Kidney epithelial cell (primary cell): ENCODE data around the gene PRRC2B. TPM values are rescaled to one million over a fixed set of nuclear protein-coding genes. Genes with fewer than 3 reads are reported as not detected.
A peak's percentile ranks its signal among the peaks of the same experiment; 100 is the strongest.

Experiments
- DNase-seq: peaks from one replicate; pipeline ENCODE4 v3.0.0-alpha.2; 2010; ENCODE audit warnings: low read depth
- H3K27me3 ChIP-seq: 2 replicates; pipeline ENCODE4 v1.6.0; 2011; ENCODE audit warnings: low read length; ENCODE audit not compliant: control insufficient read depth, insufficient read depth
- H3K36me3 ChIP-seq: 2 replicates; pipeline ENCODE4 v1.5.1; 2011; ENCODE audit warnings: low read length; ENCODE audit not compliant: control insufficient read depth, insufficient read depth
- H3K4me3 ChIP-seq: 2 replicates; pipeline ENCODE4 v1.5.1; 2011; ENCODE audit warnings: low read depth, mild to moderate bottlenecking, control low read depth, low read length
- CTCF ChIP-seq: IDR thresholded peaks from 2 replicates; pipeline ENCODE4 v1.5.1; 2011; ENCODE audit warnings: mild to moderate bottlenecking, moderate library complexity, low read length, control low read depth, inconsistent platforms; ENCODE audit not compliant: insufficient read depth, poor library complexity, severe bottlenecking
- total RNA-seq: library from RNA; depleted of rRNA; stranded (reverse); fragments of >200 nt; gene quantifications from 2 replicates; pipeline ENCODE4 v1.2.3, GENCODE V29; 2015

The PRRC2B gene
- total RNA-seq, 1 donor from 2014 or later, result 158 TPM

- TF ChIP-seq CTCF, result no peak
- Histone ChIP-seq H3K4me3 (no peak overlapping the region), H3K36me3 (no peaks in the 10 kb centered on the region), H3K27me3 (no peaks in the 10 kb centered on the region)
- no peak for DNase-seq
Observed at GRCh38 chr9:131417264-131418142, 23.6 kb downstream of the PRRC2B start.

- TF ChIP-seq CTCF, result no peak
- H3K4me3 ChIP-seq, result no peak overlapping the region
Observed at GRCh38 chr9:131418143-131419025, 24.5 kb downstream of the PRRC2B start.

GRCh38 chr9:131419026-131419614 is 25.2 kb downstream of the PRRC2B start:
- DNase-seq, result no peak
- no peak for TF ChIP-seq CTCF
- H3K36me3 ChIP-seq, result no peaks in the 10 kb centered on the region

More at GRCh38 chr9:131418143-131419025, 24.5 kb downstream of the PRRC2B start:
- Histone ChIP-seq H3K27me3 (no peaks in the 10 kb centered on the region), H3K36me3 (no peaks in the 10 kb centered on the region)
- DNase-seq, result no peak

GRCh38 chr9:131419716-131420115 is 25.8 kb downstream of the PRRC2B start:
- H3K4me3 ChIP-seq, result no peak overlapping the region
- no peak for DNase-seq
- H3K27me3 ChIP-seq, result no peaks in the 10 kb centered on the region
- TF ChIP-seq CTCF, result no peak
- H3K36me3 ChIP-seq, result no peaks in the 10 kb centered on the region

More at GRCh38 chr9:131419026-131419614, 25.2 kb downstream of the PRRC2B start:
- H3K4me3 ChIP-seq, result no peak overlapping the region
- H3K27me3 ChIP-seq, result no peaks in the 10 kb centered on the region

- no peaks in the 10 kb centered on the region for H3K27me3 ChIP-seq
- H3K4me3 ChIP-seq, result no peak overlapping the region
- no peak for DNase-seq
- no peaks in the 10 kb centered on the region for H3K36me3 ChIP-seq
- peak; percentile 21 for TF ChIP-seq CTCF
Observed at GRCh38 chr9:131420980-131421624, 27.2 kb downstream of the PRRC2B start.
